HG03097 (cell line): Measurements from ENCODE around the gene CPED1.

Source experiments
- ATAC-seq: cut with Tn5 transposase; IDR thresholded peaks from one replicate; pipeline ENCODE4 v1.9.1; 2021; ENCODE audit not compliant: unreplicated experiment, low FRiP score

The CPED1 gene

GRCh38 chr7:121012170-121012874 is 23.8 kb downstream of the CPED1 start:
- ATAC-seq, result no peak

- no peak for ATAC-seq
Observed at GRCh38 chr7:121012919-121013318, 24.4 kb downstream of the CPED1 start.

- no peak for ATAC-seq
Observed at GRCh38 chr7:121015560-121015959, 27.0 kb downstream of the CPED1 start.

GRCh38 chr7:121016966-121017365 is 28.5 kb downstream of the CPED1 start:
- ATAC-seq, result no peak

- no peak for ATAC-seq
Observed at GRCh38 chr7:121017586-121017985, 29.1 kb downstream of the CPED1 start.

GRCh38 chr7:121019018-121019417 is 30.5 kb downstream of the CPED1 start:
- no peak for ATAC-seq

- ATAC-seq, result no peak
Observed at GRCh38 chr7:121020249-121020988, 31.9 kb downstream of the CPED1 start.

GRCh38 chr7:121020989-121021969 is 32.8 kb downstream of the CPED1 start:
- ATAC-seq, result no peak

GRCh38 chr7:121023194-121023593 is 34.7 kb downstream of the CPED1 start:
- ATAC-seq, result no peak

GRCh38 chr7:121023683-121024511 is 35.4 kb downstream of the CPED1 start:
- ATAC-seq, result no peak

GRCh38 chr7:121024611-121025010 is 36.1 kb downstream of the CPED1 start:
- no peak for ATAC-seq

GRCh38 chr7:121026159-121026558 is 37.6 kb downstream of the CPED1 start:
- no peak for ATAC-seq

GRCh38 chr7:121026577-121027111 is 38.1 kb downstream of the CPED1 start:
- no peak for ATAC-seq

GRCh38 chr7:121027761-121028669 is 39.5 kb downstream of the CPED1 start:
- no peak for ATAC-seq

- no peak for ATAC-seq
Observed at GRCh38 chr7:121029302-121029701, 40.8 kb downstream of the CPED1 start.

- no peak for ATAC-seq
Observed at GRCh38 chr7:121030308-121030707, 41.8 kb downstream of the CPED1 start.

- no peak for ATAC-seq
Observed at GRCh38 chr7:121032645-121033460, 44.3 kb downstream of the CPED1 start.

- ATAC-seq, result no peak
Observed at GRCh38 chr7:121034929-121035328, 46.4 kb downstream of the CPED1 start.
